Measurements from ENCODE around the gene LCAT.
"Not testable (repeated sequence)": the region's sequence is repeated elsewhere in the genome, so short reads cannot be mapped to it uniquely, and the experiment has no call there.

LCAT gene

GRCh38 chr16:67931712-67932461 lies 12.0 kb downstream of the LCAT start, which contains the start of gene CTRL:
Gene CTRL (minus strand): TSS chr16:67931862. CDS start chr16:67931852, 10 bp downstream.
- DNase-seq (ENCODE audit: low spot score), result no peak

- no peak for DNase-seq (ENCODE audit: low spot score)
Measured at GRCh38 chr16:67930678-67931211, 13.2 kb downstream of the LCAT start.

GRCh38 chr16:67930191-67930590 lies 13.7 kb downstream of the LCAT start:
- DNase-seq (ENCODE audit: low spot score), result no peak

- DNase-seq (ENCODE audit: low spot score), result peak; percentile 73
Measured at GRCh38 chr16:67928561-67929364, 15.2 kb downstream of the LCAT start.

GRCh38 chr16:67928147-67928546 lies 15.8 kb downstream of the LCAT start:
- no peak for DNase-seq (ENCODE audit: low spot score)

GRCh38 chr16:67927131-67927941 lies 16.6 kb downstream of the LCAT start:
- DNase-seq (ENCODE audit: low spot score), result no peak

- peak; percentile 67 for DNase-seq (ENCODE audit: low spot score)
Measured at GRCh38 chr16:67926181-67926750, 17.7 kb downstream of the LCAT start.

- no peak for DNase-seq (ENCODE audit: low spot score)
Measured at GRCh38 chr16:67924140-67924906, 19.6 kb downstream of the LCAT start.

GRCh38 chr16:67923414-67924116 lies 20.4 kb downstream of the LCAT start:
- DNase-seq (ENCODE audit: low spot score), result no peak

GRCh38 chr16:67922740-67923139 lies 21.2 kb downstream of the LCAT start:
- no peak for DNase-seq (ENCODE audit: low spot score)

- DNase-seq (ENCODE audit: low spot score), result no peak
Measured at GRCh38 chr16:67922221-67922620, 21.7 kb downstream of the LCAT start.

- DNase-seq (ENCODE audit: low spot score), result no peak
Measured at GRCh38 chr16:67919622-67920221, 24.2 kb downstream of the LCAT start.

GRCh38 chr16:67917852-67918236 lies 26.1 kb downstream of the LCAT start:
- no peak for DNase-seq (ENCODE audit: low spot score)

GRCh38 chr16:67917140-67917851 lies 26.6 kb downstream of the LCAT start:
- no peak for DNase-seq (ENCODE audit: low spot score)

- no peak for DNase-seq (ENCODE audit: low spot score)
Measured at GRCh38 chr16:67915831-67916723, 27.8 kb downstream of the LCAT start.

GRCh38 chr16:67915496-67915769 lies 28.5 kb downstream of the LCAT start:
- not testable (repeated sequence) for DNase-seq (ENCODE audit: low spot score)

- no peak for DNase-seq (ENCODE audit: low spot score)
Measured at GRCh38 chr16:67914758-67915495, 29.0 kb downstream of the LCAT start.

GRCh38 chr16:67910158-67910557 lies 33.8 kb downstream of the LCAT start:
- peak; percentile 94 for DNase-seq (ENCODE audit: low spot score)
